ENCODE data around the gene PASD1. TPM values are rescaled to one million over a fixed set of nuclear protein-coding genes. Genes with fewer than 3 reads are reported as not detected.
"Not testable (repeated sequence)": the region's sequence is repeated elsewhere in the genome, so short reads cannot be mapped to it uniquely, and the experiment has no call there.

Gene PASD1
- total RNA-seq: not detected

- Mint-ChIP-seq H3K27me3 (ENCODE audit: low read depth) (no peaks in the 10 kb centered on the region), H3K4me1 (ENCODE audit: low read depth) (no peaks in the 10 kb centered on the region), H3K36me3 (ENCODE audit: insufficient read depth) (no peaks in the 10 kb centered on the region), H3K9me3 (no peaks in the 10 kb centered on the region), H3K4me3 (no peak within 1 kb of the TSS)
- DNase-seq (no peak), ATAC-seq (no peak)
Measured at GRCh38 chrX:151563449-151563848, at the start of gene PASD1. Gene PASD1 (plus strand): TSS chrX:151563675. CDS start chrX:151601554, 37,879 bp downstream.

GRCh38 chrX:151515237-151515636 is 48.2 kb upstream of the PASD1 start:
- H3K4me3 Mint-ChIP-seq: no peak overlapping the region
- DNase-seq: no peak
- H3K9me3 Mint-ChIP-seq: no peaks in the 10 kb centered on the region
- no peaks in the 10 kb centered on the region for H3K36me3 Mint-ChIP-seq (ENCODE audit: insufficient read depth)
- no peak for ATAC-seq
- H3K4me1 Mint-ChIP-seq (ENCODE audit: low read depth): no peaks in the 10 kb centered on the region
- peaks cover 9% of the 10 kb centered on the region for H3K27me3 Mint-ChIP-seq (ENCODE audit: low read depth)

GRCh38 chrX:151516538-151517187 is 46.8 kb upstream of the PASD1 start:
- Mint-ChIP-seq H3K9me3 (no peaks in the 10 kb centered on the region), H3K4me1 (ENCODE audit: low read depth) (no peaks in the 10 kb centered on the region), H3K4me3 (no peak overlapping the region), H3K36me3 (ENCODE audit: insufficient read depth) (no peaks in the 10 kb centered on the region), H3K27me3 (ENCODE audit: low read depth) (peaks cover 4% of the 10 kb centered on the region)
- DNase-seq: no peak
- ATAC-seq: no peak

DNA sequence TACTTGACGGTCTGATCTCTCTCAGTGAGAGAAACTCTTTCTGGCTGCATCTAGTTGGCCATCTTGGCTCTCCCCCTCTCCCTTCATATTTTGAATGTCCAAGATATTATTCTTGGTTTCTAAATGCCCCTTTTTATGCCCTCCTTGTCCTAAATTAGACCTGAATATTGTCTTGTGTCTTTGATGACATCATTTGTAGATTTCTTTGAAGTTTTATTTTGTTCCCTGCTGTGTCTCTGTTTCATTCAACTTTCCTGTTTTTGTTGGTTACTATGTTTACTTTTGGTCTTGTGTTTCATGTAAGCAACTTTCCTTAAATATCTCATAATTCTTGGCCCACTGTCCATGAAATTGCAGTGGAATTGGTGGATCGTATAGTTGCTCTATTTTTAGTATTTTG is 46.1 kb upstream of the PASD1 start:
- no peak for ATAC-seq
- Mint-ChIP-seq H3K4me1 (ENCODE audit: low read depth) (no peaks in the 10 kb centered on the region), H3K36me3 (ENCODE audit: insufficient read depth) (no peaks in the 10 kb centered on the region), H3K27me3 (ENCODE audit: low read depth) (peaks cover 4% of the 10 kb centered on the region), H3K9me3 (no peaks in the 10 kb centered on the region), H3K4me3 (no peak overlapping the region)
- DNase-seq: no peak

DNA sequence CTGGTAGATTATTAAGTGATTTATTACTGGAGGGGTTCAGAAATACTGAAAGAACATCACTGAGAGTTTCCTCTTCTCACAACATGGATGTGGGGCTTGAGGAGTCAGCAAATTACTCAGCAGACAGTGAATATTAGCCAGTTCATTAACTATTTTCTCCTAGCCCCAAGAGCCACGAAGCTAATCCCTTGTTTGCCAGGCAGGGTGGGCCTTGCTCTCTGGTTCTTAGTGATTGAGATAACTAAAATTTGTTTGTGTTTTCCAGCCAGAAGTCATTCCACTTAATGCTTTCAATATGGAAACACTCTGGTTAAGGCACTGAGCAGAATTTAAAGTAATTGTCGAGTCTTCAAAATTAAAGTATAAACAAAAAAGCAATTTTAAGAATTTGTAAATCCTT is 40.1 kb upstream of the PASD1 start:
- Mint-ChIP-seq H3K36me3 (ENCODE audit: insufficient read depth) (no peaks in the 10 kb centered on the region), H3K4me3 (no peak overlapping the region), H3K9me3 (no peaks in the 10 kb centered on the region), H3K4me1 (ENCODE audit: low read depth) (no peaks in the 10 kb centered on the region), H3K27me3 (ENCODE audit: low read depth) (peaks cover 2% of the 10 kb centered on the region)
- ATAC-seq (no peak), DNase-seq (no peak)

- H3K36me3 Mint-ChIP-seq (ENCODE audit: insufficient read depth): no peaks in the 10 kb centered on the region
- ATAC-seq: no peak
- H3K4me1 Mint-ChIP-seq (ENCODE audit: low read depth): no peaks in the 10 kb centered on the region
- no peak overlapping the region for H3K4me3 Mint-ChIP-seq
- DNase-seq: no peak
- H3K9me3 Mint-ChIP-seq: no peaks in the 10 kb centered on the region
- H3K27me3 Mint-ChIP-seq (ENCODE audit: low read depth): peaks cover 3% of the 10 kb centered on the region
Measured at GRCh38 chrX:151536571-151536970, 26.9 kb upstream of the PASD1 start.

- Mint-ChIP-seq H3K27me3 (ENCODE audit: low read depth) (peaks cover 3% of the 10 kb centered on the region), H3K4me1 (ENCODE audit: low read depth) (no peaks in the 10 kb centered on the region), H3K4me3 (no peak overlapping the region), H3K9me3 (no peaks in the 10 kb centered on the region), H3K36me3 (ENCODE audit: insufficient read depth) (no peaks in the 10 kb centered on the region)
- ATAC-seq (no peak), DNase-seq (no peak)
Measured at GRCh38 chrX:151537572-151537971, 25.9 kb upstream of the PASD1 start.

- Mint-ChIP-seq H3K27me3 (ENCODE audit: low read depth) (peaks cover under 1% of the 10 kb centered on the region), H3K4me1 (ENCODE audit: low read depth) (no peaks in the 10 kb centered on the region), H3K9me3 (no peaks in the 10 kb centered on the region), H3K36me3 (ENCODE audit: insufficient read depth) (no peaks in the 10 kb centered on the region), H3K4me3 (no peak overlapping the region)
- DNase-seq (no peak), ATAC-seq (no peak)
Measured at GRCh38 chrX:151538190-151539122, 25.0 kb upstream of the PASD1 start.

DNA sequence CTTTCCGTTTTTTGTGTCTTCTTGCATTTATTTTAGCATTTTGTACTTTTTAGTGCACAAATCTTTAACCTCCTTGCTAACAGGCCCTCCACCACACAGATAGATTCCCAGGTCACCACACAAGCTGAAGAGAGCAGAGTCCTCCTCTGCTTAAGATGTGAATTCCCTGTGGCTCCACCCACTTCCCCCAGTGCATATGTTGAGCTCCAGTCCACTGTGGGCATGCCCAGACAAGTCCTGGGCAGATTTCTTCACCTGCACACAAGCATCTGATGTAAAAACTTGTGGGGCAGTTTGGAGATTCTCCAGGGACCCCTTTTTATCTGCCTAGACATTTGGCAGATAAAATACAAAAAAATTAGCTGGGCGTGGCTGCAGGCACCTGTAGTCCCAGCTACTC is 19.8 kb upstream of the PASD1 start:
- no peak for ATAC-seq
- H3K9me3 Mint-ChIP-seq: no peaks in the 10 kb centered on the region
- no peak overlapping the region for H3K4me3 Mint-ChIP-seq
- H3K4me1 Mint-ChIP-seq (ENCODE audit: low read depth): no peaks in the 10 kb centered on the region
- H3K27me3 Mint-ChIP-seq (ENCODE audit: low read depth): peaks cover 3% of the 10 kb centered on the region
- no peaks in the 10 kb centered on the region for H3K36me3 Mint-ChIP-seq (ENCODE audit: insufficient read depth)
- DNase-seq: no peak

GRCh38 chrX:151546226-151546625 is 17.2 kb upstream of the PASD1 start:
- H3K36me3 Mint-ChIP-seq (ENCODE audit: insufficient read depth); H3K9me3 Mint-ChIP-seq; H3K27me3 Mint-ChIP-seq (ENCODE audit: low read depth); DNase-seq; H3K4me1 Mint-ChIP-seq (ENCODE audit: low read depth); H3K4me3 Mint-ChIP-seq; ATAC-seq: not testable (repeated sequence)

DNA sequence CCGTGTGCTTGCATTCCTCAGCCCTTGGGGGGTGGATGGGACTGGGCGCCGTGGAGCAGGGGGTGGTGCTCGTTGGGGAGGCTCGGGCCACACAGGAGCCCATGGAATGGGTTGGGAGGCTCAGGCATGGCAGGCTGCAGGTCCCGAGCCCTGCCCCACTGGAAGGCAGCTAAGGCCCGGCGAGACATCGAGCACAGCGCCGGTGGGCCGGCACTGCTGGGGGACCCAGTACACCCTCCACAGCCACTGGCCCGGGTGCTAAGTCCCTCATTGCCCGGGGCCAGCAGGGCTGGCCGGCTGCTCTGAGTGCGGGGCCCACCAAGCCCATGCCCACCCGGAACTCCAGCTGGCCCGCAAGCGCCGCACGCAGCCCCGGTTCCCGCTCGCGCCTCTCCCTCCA is 12.3 kb upstream of the PASD1 start:
- not testable (repeated sequence) for H3K9me3 Mint-ChIP-seq; H3K4me1 Mint-ChIP-seq (ENCODE audit: low read depth); DNase-seq; H3K36me3 Mint-ChIP-seq (ENCODE audit: insufficient read depth); H3K27me3 Mint-ChIP-seq (ENCODE audit: low read depth); H3K4me3 Mint-ChIP-seq; ATAC-seq

DNA sequence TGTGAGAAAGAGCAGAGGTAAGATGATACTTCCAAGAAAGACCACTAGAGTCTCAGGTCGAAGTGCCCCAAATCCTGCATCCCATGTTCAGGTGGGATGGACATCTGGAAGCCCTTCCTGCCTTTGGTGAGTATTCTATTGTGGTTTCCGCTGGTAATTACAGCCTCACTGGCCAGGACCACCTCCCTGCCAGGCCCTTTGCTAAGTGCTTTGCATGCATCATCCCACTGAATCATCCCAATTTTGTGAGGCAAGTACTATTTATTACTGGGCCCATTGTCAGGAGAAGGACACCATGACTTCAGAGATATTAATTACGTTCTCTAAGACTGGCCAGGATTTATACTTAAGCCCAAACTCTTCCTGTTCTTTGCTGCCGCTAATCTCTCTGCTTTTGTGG is 10.7 kb upstream of the PASD1 start:
- ATAC-seq (no peak), DNase-seq (no peak)
- H3K9me3 Mint-ChIP-seq: no peaks in the 10 kb centered on the region
- no peak overlapping the region for H3K4me3 Mint-ChIP-seq
- no peaks in the 10 kb centered on the region for H3K36me3 Mint-ChIP-seq (ENCODE audit: insufficient read depth)
- H3K4me1 Mint-ChIP-seq (ENCODE audit: low read depth): no peaks in the 10 kb centered on the region
- peaks cover 2% of the 10 kb centered on the region for H3K27me3 Mint-ChIP-seq (ENCODE audit: low read depth)

GRCh38 chrX:151555301-151555700 is 8.2 kb upstream of the PASD1 start:
- not testable (repeated sequence) for H3K9me3 Mint-ChIP-seq; H3K4me1 Mint-ChIP-seq (ENCODE audit: low read depth); DNase-seq; H3K4me3 Mint-ChIP-seq; H3K36me3 Mint-ChIP-seq (ENCODE audit: insufficient read depth); H3K27me3 Mint-ChIP-seq (ENCODE audit: low read depth); ATAC-seq

DNA sequence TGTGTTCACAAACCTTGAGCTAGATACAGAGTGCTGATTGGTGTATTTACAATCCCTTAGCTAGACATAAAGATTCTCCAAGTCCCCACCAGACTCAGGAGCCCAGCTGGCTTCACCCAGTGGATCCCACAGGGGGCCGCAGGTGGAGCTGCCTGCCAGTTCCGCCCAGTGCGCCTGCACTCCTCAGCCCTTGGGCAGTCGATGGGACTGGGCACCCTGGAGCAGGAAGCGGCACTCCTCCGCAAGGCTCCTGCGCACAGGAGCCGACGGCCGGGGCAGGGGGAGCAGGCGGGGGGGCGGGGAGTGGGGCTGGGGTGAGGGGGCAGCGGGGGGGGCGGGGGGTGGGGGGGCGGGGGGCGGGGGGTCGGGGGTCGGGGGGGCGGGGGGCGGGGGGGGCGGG is 990 bp upstream of the PASD1 start:
- DNase-seq; H3K36me3 Mint-ChIP-seq (ENCODE audit: insufficient read depth); H3K4me1 Mint-ChIP-seq (ENCODE audit: low read depth); H3K27me3 Mint-ChIP-seq (ENCODE audit: low read depth); ATAC-seq; H3K9me3 Mint-ChIP-seq; H3K4me3 Mint-ChIP-seq: not testable (repeated sequence)

GRCh38 chrX:151563003-151563402 is 472 bp upstream of the PASD1 start:
- not testable (repeated sequence) for H3K4me3 Mint-ChIP-seq; DNase-seq; H3K27me3 Mint-ChIP-seq (ENCODE audit: low read depth); H3K36me3 Mint-ChIP-seq (ENCODE audit: insufficient read depth); H3K4me1 Mint-ChIP-seq (ENCODE audit: low read depth); ATAC-seq; H3K9me3 Mint-ChIP-seq

All from activated T-cell treated with anti-CD3 and anti-CD28 coated beads, Interleukin-2, amount 50 U/mL, for 4 hours (primary cell).